ENCODE measurements around the gene RSBN1L. TPM values are rescaled to one million over a fixed set of nuclear protein-coding genes. Genes with fewer than 3 reads are reported as not detected.

RSBN1L gene
- total RNA-seq, 1 experiment from 2014 or later, result 13.7 TPM

GRCh38 chr7:77800158-77800557, 103.9 kb downstream of the RSBN1L start:
- DNase-seq (ENCODE audit: low read depth), result no peak

GRCh38 chr7:77800730-77801129, 104.5 kb downstream of the RSBN1L start:
- DNase-seq (ENCODE audit: low read depth), result no peak

GRCh38 chr7:77802557-77803405, 106.5 kb downstream of the RSBN1L start:
- DNase-seq (ENCODE audit: low read depth), result no peak

GRCh38 chr7:77806425-77806824, 110.2 kb downstream of the RSBN1L start:
- DNase-seq (ENCODE audit: low read depth), result no peak

GRCh38 chr7:77808517-77808916, 112.3 kb downstream of the RSBN1L start:
- no peak for DNase-seq (ENCODE audit: low read depth)

GRCh38 chr7:77811516-77812289, 115.4 kb downstream of the RSBN1L start:
- DNase-seq (ENCODE audit: low read depth), result no peak

GRCh38 chr7:77812290-77812685, 116.0 kb downstream of the RSBN1L start:
- peak; percentile 74 for DNase-seq (ENCODE audit: low read depth)

- DNase-seq (ENCODE audit: low read depth), result no peak
These were observed 116.9 kb downstream of the RSBN1L start for GRCh38 chr7:77813180-77813579.

GRCh38 chr7:77819021-77819420, 122.8 kb downstream of the RSBN1L start:
- DNase-seq (ENCODE audit: low read depth), result no peak

- no peak for DNase-seq (ENCODE audit: low read depth)
These were observed 124.7 kb downstream of the RSBN1L start for GRCh38 chr7:77820967-77821366.

GRCh38 chr7:77822269-77822668, 126.0 kb downstream of the RSBN1L start:
- no peak for DNase-seq (ENCODE audit: low read depth)

GRCh38 chr7:77823787-77824186, 127.5 kb downstream of the RSBN1L start:
- DNase-seq (ENCODE audit: low read depth), result no peak

GRCh38 chr7:77824636-77825035, 128.4 kb downstream of the RSBN1L start:
- DNase-seq (ENCODE audit: low read depth), result no peak

GRCh38 chr7:77825131-77825530, 128.9 kb downstream of the RSBN1L start:
- DNase-seq (ENCODE audit: low read depth), result no peak

GRCh38 chr7:77826300-77826699, 130.0 kb downstream of the RSBN1L start:
- DNase-seq (ENCODE audit: low read depth), result no peak

- DNase-seq (ENCODE audit: low read depth), result no peak
These were observed 131.7 kb downstream of the RSBN1L start for GRCh38 chr7:77827999-77828398.

- no peak for DNase-seq (ENCODE audit: low read depth)
These were observed 134.5 kb downstream of the RSBN1L start for GRCh38 chr7:77830649-77831355.

- DNase-seq (ENCODE audit: low read depth), result no peak
These were observed 135.2 kb downstream of the RSBN1L start for GRCh38 chr7:77831481-77831880.

GRCh38 chr7:77831953-77832352, 135.7 kb downstream of the RSBN1L start:
- DNase-seq (ENCODE audit: low read depth), result no peak
